ENCODE results near the gene CENPK. TPM values are rescaled to one million over a fixed set of nuclear protein-coding genes. Genes with fewer than 3 reads are reported as not detected.
A peak's percentile ranks its signal among the peaks of the same experiment; 100 is the strongest.

Gene CENPK
- total RNA-seq, 1 experiment from 2014 or later = 45.6 TPM

DNA sequence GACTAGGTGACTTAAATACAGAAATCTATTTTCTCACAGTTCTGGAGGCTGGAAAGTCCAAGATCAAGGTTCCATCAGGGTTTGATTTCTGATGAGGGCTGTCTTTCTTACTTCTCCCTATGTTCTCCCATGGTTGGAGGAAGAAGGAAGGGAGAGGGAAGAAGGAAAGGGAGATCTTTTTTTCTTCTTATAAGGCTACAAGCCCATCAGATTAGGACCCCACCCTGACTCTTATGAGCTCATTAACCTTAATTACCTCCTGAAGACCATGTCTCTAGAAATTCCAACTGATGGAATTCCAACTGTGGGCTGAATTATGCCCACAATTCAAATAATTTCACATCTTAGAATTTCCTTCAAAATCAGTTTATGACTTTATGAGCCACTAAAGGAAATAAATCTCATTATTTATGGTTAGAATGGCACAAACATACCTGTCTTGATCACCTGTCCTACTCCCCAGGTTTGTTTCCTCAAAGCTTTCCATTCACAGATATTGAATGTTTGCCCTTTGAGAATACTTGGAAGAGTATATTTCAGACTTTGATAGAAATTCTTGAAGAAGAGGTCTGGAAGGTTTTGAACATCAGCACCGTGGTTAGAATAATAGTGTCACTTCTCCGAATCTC is 7.7 kb upstream of the CENPK start:
- Histone ChIP-seq H3K4me2 (no peak overlapping the region), H3K9me3 (ENCODE audit: insufficient read depth, low read depth) (no peaks in the 10 kb centered on the region), H3K36me3 (ENCODE audit: low read depth) (peaks cover 4% of the 10 kb centered on the region; the same call in 1 of the 2 replicates), H3F3A (ENCODE audit: insufficient read depth, low read depth) (no peaks in the 10 kb centered on the region), H4K20me1 (ENCODE audit: insufficient read depth) (no peaks in the 10 kb centered on the region), H3K79me2 (ENCODE audit: low read depth) (no peaks in the 10 kb centered on the region), H3K4me1 (replicated peaks; ENCODE audit: insufficient read depth) (no peaks in the 10 kb centered on the region), H3K4me3 (no peak overlapping the region), H3K27ac (no peak overlapping the region), H2AFZ (no peak overlapping the region), H3K27me3 (ENCODE audit: insufficient read depth, low read depth) (no peaks in the 10 kb centered on the region), H3K9me2 (ENCODE audit: insufficient read depth) (no peaks in the 10 kb centered on the region)
- TF ChIP-seq, protein P1, sequence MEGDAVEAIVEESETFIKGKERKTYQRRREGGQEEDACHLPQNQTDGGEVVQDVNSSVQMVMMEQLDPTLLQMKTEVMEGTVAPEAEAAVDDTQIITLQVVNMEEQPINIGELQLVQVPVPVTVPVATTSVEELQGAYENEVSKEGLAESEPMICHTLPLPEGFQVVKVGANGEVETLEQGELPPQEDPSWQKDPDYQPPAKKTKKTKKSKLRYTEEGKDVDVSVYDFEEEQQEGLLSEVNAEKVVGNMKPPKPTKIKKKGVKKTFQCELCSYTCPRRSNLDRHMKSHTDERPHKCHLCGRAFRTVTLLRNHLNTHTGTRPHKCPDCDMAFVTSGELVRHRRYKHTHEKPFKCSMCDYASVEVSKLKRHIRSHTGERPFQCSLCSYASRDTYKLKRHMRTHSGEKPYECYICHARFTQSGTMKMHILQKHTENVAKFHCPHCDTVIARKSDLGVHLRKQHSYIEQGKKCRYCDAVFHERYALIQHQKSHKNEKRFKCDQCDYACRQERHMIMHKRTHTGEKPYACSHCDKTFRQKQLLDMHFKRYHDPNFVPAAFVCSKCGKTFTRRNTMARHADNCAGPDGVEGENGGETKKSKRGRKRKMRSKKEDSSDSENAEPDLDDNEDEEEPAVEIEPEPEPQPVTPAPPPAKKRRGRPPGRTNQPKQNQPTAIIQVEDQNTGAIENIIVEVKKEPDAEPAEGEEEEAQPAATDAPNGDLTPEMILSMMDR (conservative IDR thresholded peaks at IDR 0.05) = no peak
- no peak for TF ChIP-seq EZH2 (IDR thresholded peaks at IDR 0.05; ENCODE audit: low read depth)
- intact Hi-C loops (cut with micrococcal nuclease; ENCODE audit: unreplicated experiment) = no loop called here
- ChIA-PET CTCF (no interaction called here), POLR2A (ENCODE audit: unreplicated experiment) (interaction anchor here (0.6 kb wide), 1 partner anchor 228 kb away, joined by 3 read pairs; no protein-coding TSS in a partner anchor)
- no TSS peak for BruUV-seq (replicated peaks)
- DNase-seq = no peak

DNA sequence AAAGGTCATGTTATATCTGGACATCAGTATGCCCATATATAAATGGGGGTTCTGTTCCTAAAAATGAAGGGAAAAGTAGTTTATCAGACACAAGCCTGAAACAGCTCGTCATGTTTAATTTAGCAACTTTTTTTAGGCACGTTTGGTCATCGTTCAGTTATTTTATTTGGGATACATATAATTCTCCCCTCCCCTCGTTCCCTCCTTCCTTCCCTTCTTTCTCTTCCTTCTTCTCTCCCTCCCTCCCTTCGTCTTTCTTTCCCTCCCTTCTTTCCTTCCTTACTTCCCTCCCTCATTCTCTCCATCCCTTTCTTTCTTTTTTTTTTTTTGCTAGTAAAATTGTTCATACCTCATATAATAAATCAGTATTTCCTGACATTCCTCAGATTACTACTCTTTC is 3.5 kb upstream of the CENPK start:
- H2AFZ ChIP-seq = no peak overlapping the region
- intact Hi-C loops (cut with micrococcal nuclease; ENCODE audit: unreplicated experiment) = no loop called here
- DNase-seq = no peak
- no peaks in the 10 kb centered on the region for H3K9me3 ChIP-seq (ENCODE audit: insufficient read depth, low read depth)
- no peaks in the 10 kb centered on the region for H4K20me1 ChIP-seq (ENCODE audit: insufficient read depth)
- no peak overlapping the region for H3K27ac ChIP-seq
- H3K9me2 ChIP-seq (ENCODE audit: insufficient read depth) = no peaks in the 10 kb centered on the region
- no peaks in the 10 kb centered on the region for H3K27me3 ChIP-seq (ENCODE audit: insufficient read depth, low read depth)
- ChIA-PET CTCF (no interaction called here), POLR2A (ENCODE audit: unreplicated experiment) (no interaction called here)
- H3K36me3 ChIP-seq (ENCODE audit: low read depth) = peaks cover 4% of the 10 kb centered on the region; the same call in 1 of the 2 replicates
- H3K4me2 ChIP-seq = no peak overlapping the region
- peaks cover 37% of the 10 kb centered on the region for H3K79me2 ChIP-seq (ENCODE audit: low read depth)
- no peak overlapping the region for H3K4me3 ChIP-seq
- H3K4me1 ChIP-seq (replicated peaks; ENCODE audit: insufficient read depth) = peaks cover 19% of the 10 kb centered on the region
- H3F3A ChIP-seq (ENCODE audit: insufficient read depth, low read depth) = no peaks in the 10 kb centered on the region
- no TSS peak for BruUV-seq (replicated peaks)
- TF ChIP-seq, protein P1 (conservative IDR thresholded peaks at IDR 0.05) = no peak
- TF ChIP-seq EZH2 (IDR thresholded peaks at IDR 0.05; ENCODE audit: low read depth) = no peak

DNA sequence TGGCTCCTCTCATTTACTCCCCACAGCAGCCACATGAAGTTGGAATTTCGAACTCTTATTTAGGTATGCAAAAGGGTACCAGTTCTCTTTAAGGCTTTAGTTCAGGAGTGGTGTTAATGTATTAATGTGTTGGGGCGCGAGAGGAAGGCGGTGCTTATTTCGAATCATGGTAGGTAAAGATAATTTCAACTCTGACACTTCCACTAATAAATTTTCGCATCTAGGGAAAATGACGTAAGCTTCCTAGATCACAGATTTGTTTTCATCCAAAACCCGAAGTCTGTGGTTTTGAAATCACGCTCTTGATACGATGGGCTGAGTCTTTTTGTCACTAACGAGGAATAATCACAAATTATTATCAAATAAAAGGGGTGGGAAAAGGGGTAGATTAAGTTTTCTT is 809 bp upstream of the CENPK start:
- Histone ChIP-seq H3K79me2 (ENCODE audit: low read depth) (peaks cover 41% of the 10 kb centered on the region), H3K27ac (peak overlapping the region; percentile 78), H4K20me1 (ENCODE audit: insufficient read depth) (no peaks in the 10 kb centered on the region), H3F3A (ENCODE audit: insufficient read depth, low read depth) (no peaks in the 10 kb centered on the region), H3K4me3 (peak overlapping the region; percentile 80), H3K9me3 (ENCODE audit: insufficient read depth, low read depth) (no peaks in the 10 kb centered on the region), H2AFZ (peak overlapping the region; percentile 99), H3K4me1 (replicated peaks; ENCODE audit: insufficient read depth) (peaks cover 22% of the 10 kb centered on the region), H3K36me3 (ENCODE audit: low read depth) (peaks cover 4% of the 10 kb centered on the region; the same call in 1 of the 2 replicates), H3K4me2 (peak overlapping the region; percentile 87), H3K9me2 (ENCODE audit: insufficient read depth) (no peaks in the 10 kb centered on the region), H3K27me3 (ENCODE audit: insufficient read depth, low read depth) (no peaks in the 10 kb centered on the region)
- no peak for DNase-seq
- intact Hi-C loops (cut with micrococcal nuclease; ENCODE audit: unreplicated experiment) = no loop called here
- BruUV-seq (replicated peaks) = no TSS peak
- ChIA-PET CTCF (interaction anchor here (1.2 kb wide), 1 partner anchor 80 kb away, joined by 4 read pairs; no protein-coding TSS in a partner anchor), POLR2A (ENCODE audit: unreplicated experiment) (no interaction called here)
- TF ChIP-seq EZH2 (IDR thresholded peaks at IDR 0.05; ENCODE audit: low read depth) = no peak
- TF ChIP-seq, protein P1 (conservative IDR thresholded peaks at IDR 0.05) = no peak
